GM23248 (cell line): ENCODE results near the gene ATE1. TPM values are rescaled to one million over a fixed set of nuclear protein-coding genes. Genes with fewer than 3 reads are reported as not detected.

Experiments used
- DNase-seq: peaks from one replicate; pipeline ENCODE4 v3.0.0-alpha.2; 2015
- H2AFZ ChIP-seq: fragments of 200-600 bp; sonication (generic); 2 replicates; pipeline ENCODE4 v1.6.1; 2016; ENCODE audit warnings: antibody characterized with exemption
- H3F3A ChIP-seq: fragments of 200-600 bp; sonication (generic); 2 replicates; pipeline ENCODE4 v1.6.1; 2016; ENCODE audit warnings: mild to moderate bottlenecking, antibody characterized with exemption, mixed run types; ENCODE audit not compliant: insufficient read depth
- H3K27ac ChIP-seq: fragments of 200-600 bp; sonication (generic); 2 replicates; pipeline ENCODE4 v1.5.1; 2016; ENCODE audit warnings: mild to moderate bottlenecking
- H3K27me3 ChIP-seq: fragments of 200-600 bp; sonication (generic); replicated peaks from 2 replicates; pipeline ENCODE4 v1.6.1; 2016; ENCODE audit warnings: mild to moderate bottlenecking; ENCODE audit not compliant: insufficient read depth
- H3K36me3 ChIP-seq: fragments of 200-600 bp; sonication (generic); 2 replicates; pipeline ENCODE4 v1.6.1; 2016; ENCODE audit warnings: low read depth, mild to moderate bottlenecking
- H3K4me1 ChIP-seq: fragments of 200-600 bp; sonication (generic); 2 replicates; pipeline ENCODE4 v1.6.1; 2016; ENCODE audit warnings: mild to moderate bottlenecking; ENCODE audit not compliant: insufficient read depth
- H3K4me2 ChIP-seq: fragments of 200-600 bp; sonication (generic); one replicate; pipeline ENCODE4 v1.6.1; 2016; ENCODE audit warnings: mild to moderate bottlenecking; ENCODE audit not compliant: unreplicated experiment
- H3K4me3 ChIP-seq: fragments of 200-600 bp; sonication (generic); 2 replicates; pipeline ENCODE4 v1.5.1; 2016; ENCODE audit warnings: mild to moderate bottlenecking
- H3K79me2 ChIP-seq: fragments of 200-600 bp; sonication (generic); 2 replicates; pipeline ENCODE4 v1.6.1; 2016; ENCODE audit warnings: mild to moderate bottlenecking; ENCODE audit not compliant: insufficient read depth
- H3K9ac ChIP-seq: fragments of 200-600 bp; sonication (generic); 2 replicates; pipeline ENCODE4 v1.6.1; 2016; ENCODE audit warnings: mild to moderate bottlenecking
- H3K9me2 ChIP-seq: fragments of 200-600 bp; sonication (generic); 2 replicates; pipeline ENCODE4 v1.6.1; 2016; ENCODE audit warnings: mixed run types, mild to moderate bottlenecking, moderate library complexity; ENCODE audit not compliant: insufficient read depth
- H3K9me3 ChIP-seq: fragments of 200-600 bp; sonication (generic); one replicate; pipeline ENCODE4 v1.6.1; 2017; ENCODE audit warnings: low read depth
- H4K20me1 ChIP-seq: fragments of 200-600 bp; sonication (generic); 2 replicates; pipeline ENCODE4 v1.6.0; 2016; ENCODE audit not compliant: insufficient read depth
- EZH2 ChIP-seq: fragments of 200-600 bp; sonication (generic); IDR thresholded peaks from 2 replicates; pipeline ENCODE4 v1.6.1; 2018; ENCODE audit warnings: antibody characterized with exemption, mild to moderate bottlenecking; ENCODE audit not compliant: insufficient read depth, poor library complexity, severe bottlenecking
- EZH2phosphoT487 ChIP-seq: fragments of 200-600 bp; sonication (generic); IDR thresholded peaks from 2 replicates; pipeline ENCODE4 v1.6.1; 2018; ENCODE audit warnings: antibody characterized with exemption, moderate library complexity, mild to moderate bottlenecking, low read depth; ENCODE audit not compliant: insufficient read depth
- WGBS, 2 experiments: methylation state at CpG; one replicate each; pipeline ENCODE4 v1.1.6; 2015 to 2017; ENCODE audit warnings: low lambda C conversion rate in 2 of 2, low coverage in 1 of 2; ENCODE audit errors: missing lambda C conversion rate in 2 of 2; 5-methylcytosine and 5-hydroxymethylcytosine counted together
- in situ Hi-C: fragments of 300-500 bp; cut with MboI; formaldehyde crosslinking; loops from 2 replicates; pipeline ENCODE4 v1.15.0; 2020
- polyA plus RNA-seq: library from polyadenylated mRNA; unstranded; fragments of >200 nt; fragmentation: Nextera tagmentation; extraction: Ambion mirVana; gene quantifications from 2 replicates; pipeline ENCODE4 v1.2.1, GENCODE V29; 2016
- total RNA-seq: library from RNA; depleted of rRNA; stranded (reverse); fragments of >200 nt; shearing (Covaris generic); gene quantifications from 2 replicates; pipeline ENCODE4 v1.2.3, GENCODE V29; 2014

The ATE1 gene
- total and polyA plus RNA-seq, 2 experiments from 2014 or later, result 14.8 to 19.1 TPM

DNA sequence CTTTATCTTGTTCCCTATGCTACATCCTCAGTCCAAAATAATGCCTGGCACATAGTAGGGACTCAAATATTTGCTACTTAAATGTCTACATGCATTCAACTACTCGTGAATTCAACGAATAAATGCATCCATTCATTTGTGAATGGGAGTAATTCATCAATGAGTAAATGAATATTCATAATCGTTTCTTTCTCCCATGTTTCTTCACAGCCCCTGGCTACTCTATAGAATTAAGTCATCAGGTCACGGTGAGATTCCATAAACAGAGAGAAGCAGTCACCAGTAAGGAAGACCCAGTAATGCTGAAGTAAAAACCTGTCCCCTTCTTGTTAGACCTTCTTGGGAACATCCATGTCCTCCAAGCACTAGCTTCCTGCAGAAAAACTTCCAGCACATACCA is 48.4 kb downstream of the ATE1 start:
- WGBS, 2 experiments, result 87 to 90% methylated on average over 4 of the region's 4 CpGs
- Histone ChIP-seq H4K20me1 (no peaks in the 10 kb centered on the region), H3K79me2 (no peaks in the 10 kb centered on the region), H3K4me2 (no peak overlapping the region), H3K4me1 (no peaks in the 10 kb centered on the region), H3F3A (no peaks in the 10 kb centered on the region), H2AFZ (no peak overlapping the region), H3K9me2 (no peaks in the 10 kb centered on the region), H3K9me3 (no peaks in the 10 kb centered on the region), H3K27ac (no peak overlapping the region), H3K4me3 (no peak overlapping the region), H3K36me3 (no peaks in the 10 kb centered on the region), H3K9ac (no peak overlapping the region), H3K27me3 (no peaks in the 10 kb centered on the region)
- in situ Hi-C loops, result no loop called here
- no peak for DNase-seq
- TF ChIP-seq EZH2phosphoT487 (no peak), EZH2 (no peak)

DNA sequence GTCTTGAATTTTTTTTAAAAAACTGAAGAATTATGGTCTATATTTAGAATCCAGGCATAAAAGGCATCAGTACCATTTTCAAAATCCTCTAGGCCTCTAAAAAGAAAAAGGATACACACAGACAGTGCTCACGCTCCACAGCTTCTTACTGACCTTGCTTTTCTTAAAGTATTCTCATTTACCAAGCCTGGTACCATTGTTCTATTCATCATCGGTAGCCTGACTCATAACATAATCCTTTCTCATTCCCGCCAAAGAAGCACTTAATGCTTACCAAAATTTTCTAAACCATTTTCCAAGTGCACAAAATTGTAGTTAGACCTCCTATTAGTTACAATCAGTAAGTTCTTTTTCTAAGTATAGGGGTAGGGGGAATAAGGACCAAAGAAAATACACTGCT is 54.6 kb downstream of the ATE1 start:
- Histone ChIP-seq H3K4me1 (no peaks in the 10 kb centered on the region), H3K4me2 (no peak overlapping the region), H3K36me3 (peaks cover 10% of the 10 kb centered on the region; the same call in 1 of the 2 replicates), H3K9me3 (no peaks in the 10 kb centered on the region), H2AFZ (no peak overlapping the region), H3K27me3 (no peaks in the 10 kb centered on the region), H3K27ac (no peak overlapping the region), H4K20me1 (no peaks in the 10 kb centered on the region), H3K9ac (no peak overlapping the region), H3F3A (no peaks in the 10 kb centered on the region), H3K4me3 (no peak overlapping the region), H3K9me2 (no peaks in the 10 kb centered on the region), H3K79me2 (no peaks in the 10 kb centered on the region)
- DNase-seq, result no peak
- in situ Hi-C loops, result no loop called here
- WGBS, 2 experiments, result 95 to 99% methylated on average over 3 of the region's 3 CpGs
- TF ChIP-seq EZH2phosphoT487, result no peak
- TF ChIP-seq EZH2, result no peak

DNA sequence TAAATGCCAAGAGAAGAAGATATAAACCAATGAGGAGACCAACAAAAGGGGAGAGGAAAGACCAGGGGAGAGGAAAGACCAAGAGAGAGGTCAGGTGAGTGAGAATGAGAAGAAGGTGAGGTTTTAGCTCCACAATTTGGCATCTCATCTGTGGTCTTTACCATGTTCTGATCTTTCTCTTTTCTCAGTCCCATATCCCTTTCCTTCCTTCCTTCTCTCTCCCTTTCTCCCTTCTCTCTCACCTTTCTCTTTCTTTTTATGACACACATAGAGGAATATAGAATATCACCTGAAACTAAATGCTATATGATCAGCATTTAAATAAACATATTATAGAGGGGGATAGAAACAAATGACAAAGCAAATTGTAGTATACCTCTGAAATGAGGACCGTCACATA is 57.4 kb downstream of the ATE1 start:
- 92 to 93% methylated on average over 1 of the region's 1 CpG for WGBS, 2 experiments
- H3K36me3 ChIP-seq, result peaks cover 10% of the 10 kb centered on the region; the same call in 1 of the 2 replicates
- no peak overlapping the region for H3K9ac ChIP-seq
- no peaks in the 10 kb centered on the region for H3K4me1 ChIP-seq
- no peak for TF ChIP-seq EZH2phosphoT487
- TF ChIP-seq EZH2, result no peak
- no peaks in the 10 kb centered on the region for H3F3A ChIP-seq
- H3K4me3 ChIP-seq, result no peak overlapping the region
- H3K4me2 ChIP-seq, result no peak overlapping the region
- no peaks in the 10 kb centered on the region for H3K27me3 ChIP-seq
- no peak overlapping the region for H2AFZ ChIP-seq
- no peaks in the 10 kb centered on the region for H3K79me2 ChIP-seq
- no peaks in the 10 kb centered on the region for H3K9me2 ChIP-seq
- in situ Hi-C loops, result no loop called here
- no peak overlapping the region for H3K27ac ChIP-seq
- H3K9me3 ChIP-seq, result no peaks in the 10 kb centered on the region
- H4K20me1 ChIP-seq, result no peaks in the 10 kb centered on the region
- no peak for DNase-seq

DNA sequence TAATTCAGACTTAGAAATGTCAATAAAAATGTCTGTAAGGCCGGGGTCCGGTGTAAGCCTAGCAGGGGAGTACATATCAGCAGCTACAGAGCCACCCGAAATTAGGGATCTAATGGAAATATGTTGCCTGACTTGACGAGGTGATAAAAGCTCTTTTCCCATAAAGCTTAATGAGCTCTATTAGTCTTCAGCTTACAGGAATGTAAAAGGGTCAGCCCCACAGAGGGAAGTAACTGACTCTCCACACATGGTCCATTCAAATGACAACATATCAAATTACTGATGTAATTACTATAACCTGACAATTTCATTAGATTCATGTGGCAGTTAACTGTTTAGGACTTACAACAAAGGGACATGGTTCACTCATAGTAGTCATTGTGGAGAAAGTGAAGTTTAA is 62.3 kb downstream of the ATE1 start:
- no peaks in the 10 kb centered on the region for H3K79me2 ChIP-seq
- H4K20me1 ChIP-seq, result no peaks in the 10 kb centered on the region
- H3K9me2 ChIP-seq, result no peaks in the 10 kb centered on the region
- 80 to 81% methylated on average over 4 of the region's 4 CpGs for WGBS, 2 experiments
- H3K9me3 ChIP-seq, result no peaks in the 10 kb centered on the region
- H3K36me3 ChIP-seq, result peaks cover 10% of the 10 kb centered on the region; the same call in 1 of the 2 replicates
- no peak overlapping the region for H3K9ac ChIP-seq
- in situ Hi-C loops, result no loop called here
- H3K4me3 ChIP-seq, result no peak overlapping the region
- no peak overlapping the region for H3K27ac ChIP-seq
- no peak for TF ChIP-seq EZH2
- TF ChIP-seq EZH2phosphoT487, result no peak
- H3K27me3 ChIP-seq, result no peaks in the 10 kb centered on the region
- no peak for DNase-seq
- no peak overlapping the region for H2AFZ ChIP-seq
- no peak overlapping the region for H3K4me2 ChIP-seq
- H3F3A ChIP-seq, result no peaks in the 10 kb centered on the region
- no peaks in the 10 kb centered on the region for H3K4me1 ChIP-seq

DNA sequence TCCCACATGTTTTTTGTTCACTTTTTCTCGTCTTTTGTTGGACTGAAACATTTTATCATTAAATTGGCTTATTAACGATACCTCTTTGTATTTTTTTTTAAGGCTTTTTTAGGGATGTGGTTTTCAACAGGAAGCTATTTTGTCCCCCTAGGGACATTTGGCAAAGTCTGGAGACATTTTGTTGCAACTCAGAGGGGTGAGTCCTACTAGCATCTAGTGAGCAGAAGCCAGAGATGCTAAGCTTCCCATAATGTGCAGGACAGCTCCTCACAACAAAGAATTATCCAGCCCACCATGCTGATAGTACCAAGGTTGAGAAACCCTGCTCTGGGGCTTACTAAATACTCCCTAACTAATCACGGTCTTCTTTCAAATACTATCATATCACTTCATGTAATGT is 63.2 kb downstream of the ATE1 start:
- Histone ChIP-seq H3F3A (no peaks in the 10 kb centered on the region), H3K9me3 (no peaks in the 10 kb centered on the region), H3K9me2 (no peaks in the 10 kb centered on the region), H3K4me2 (no peak overlapping the region), H3K4me1 (no peaks in the 10 kb centered on the region), H4K20me1 (no peaks in the 10 kb centered on the region), H3K4me3 (no peak overlapping the region), H3K27me3 (no peaks in the 10 kb centered on the region), H3K36me3 (peaks cover 7% of the 10 kb centered on the region; the same call in 1 of the 2 replicates), H3K9ac (no peak overlapping the region), H3K79me2 (no peaks in the 10 kb centered on the region), H2AFZ (no peak overlapping the region), H3K27ac (no peak overlapping the region)
- TF ChIP-seq EZH2phosphoT487, result no peak
- no peak for TF ChIP-seq EZH2
- in situ Hi-C loops, result no loop called here
- WGBS, 2 experiments, result 98% methylated on average over 3 of the region's 3 CpGs
- no peak for DNase-seq
